PC-9 (cell line): ENCODE data around the gene HOXD11.
A peak's percentile ranks its signal among the peaks of the same experiment; 100 is the strongest.

ENCODE experiments used
- EZH2 ChIP-seq: fragments of 200-600 bp; sonication (generic); IDR thresholded peaks from 2 replicates; pipeline ENCODE4 v1.8.0; 2017; ENCODE audit warnings: antibody characterized with exemption, low read depth
- TF ChIP-seq, protein P1 (sequence below): fragments of 200-600 bp; sonication (generic); conservative IDR thresholded peaks from 2 replicates; pipeline ENCODE4 v1.6.1; 2017; ENCODE audit warnings: mixed run types, antibody characterized with exemption, mild to moderate bottlenecking, moderate library complexity

DNA sequence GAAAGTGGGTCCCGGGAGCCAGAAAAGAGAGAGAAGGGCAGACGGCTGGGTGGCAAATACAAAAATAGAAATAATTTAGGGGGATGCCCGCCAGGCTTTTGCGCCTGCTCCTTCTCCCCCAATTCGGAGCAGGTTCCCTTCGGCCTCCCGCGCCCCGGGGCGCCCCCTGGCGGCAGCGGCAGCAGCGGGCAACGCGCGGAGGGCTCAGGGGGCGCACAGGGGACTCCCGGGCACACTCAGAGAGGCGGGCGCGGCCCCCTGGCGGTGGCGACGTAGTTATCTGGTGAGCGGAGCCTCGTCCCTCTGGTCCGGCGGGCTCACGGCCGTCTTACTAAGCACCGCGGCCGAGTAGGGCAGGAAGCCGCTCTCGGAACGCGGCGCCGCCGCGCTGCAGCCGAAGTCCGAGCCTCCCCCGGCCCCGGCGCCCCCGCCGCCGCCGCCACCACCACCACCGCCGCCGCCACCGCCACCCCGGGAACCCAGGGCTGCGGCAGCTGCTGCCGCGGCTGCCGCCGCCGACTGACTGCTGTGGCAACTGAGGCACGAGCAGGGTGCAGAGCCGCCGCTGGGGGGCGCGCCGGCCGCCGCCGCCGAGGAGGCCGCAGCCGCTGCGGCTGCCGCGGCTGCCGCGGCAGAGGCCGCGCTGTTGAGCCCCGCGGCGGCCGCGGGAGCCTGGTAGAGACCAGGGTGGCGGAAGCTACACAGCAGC, 27.1 kb upstream of the HOXD11 start:
- TF ChIP-seq, protein P1, sequence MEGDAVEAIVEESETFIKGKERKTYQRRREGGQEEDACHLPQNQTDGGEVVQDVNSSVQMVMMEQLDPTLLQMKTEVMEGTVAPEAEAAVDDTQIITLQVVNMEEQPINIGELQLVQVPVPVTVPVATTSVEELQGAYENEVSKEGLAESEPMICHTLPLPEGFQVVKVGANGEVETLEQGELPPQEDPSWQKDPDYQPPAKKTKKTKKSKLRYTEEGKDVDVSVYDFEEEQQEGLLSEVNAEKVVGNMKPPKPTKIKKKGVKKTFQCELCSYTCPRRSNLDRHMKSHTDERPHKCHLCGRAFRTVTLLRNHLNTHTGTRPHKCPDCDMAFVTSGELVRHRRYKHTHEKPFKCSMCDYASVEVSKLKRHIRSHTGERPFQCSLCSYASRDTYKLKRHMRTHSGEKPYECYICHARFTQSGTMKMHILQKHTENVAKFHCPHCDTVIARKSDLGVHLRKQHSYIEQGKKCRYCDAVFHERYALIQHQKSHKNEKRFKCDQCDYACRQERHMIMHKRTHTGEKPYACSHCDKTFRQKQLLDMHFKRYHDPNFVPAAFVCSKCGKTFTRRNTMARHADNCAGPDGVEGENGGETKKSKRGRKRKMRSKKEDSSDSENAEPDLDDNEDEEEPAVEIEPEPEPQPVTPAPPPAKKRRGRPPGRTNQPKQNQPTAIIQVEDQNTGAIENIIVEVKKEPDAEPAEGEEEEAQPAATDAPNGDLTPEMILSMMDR: peak; percentile 30; the same call in 1 of the 2 replicates
- TF ChIP-seq EZH2: no peak
